CD4-positive, alpha-beta memory T cell (primary cell): Measurements from ENCODE around the gene POLR2J2. TPM values are rescaled to one million over a fixed set of nuclear protein-coding genes. Genes with fewer than 3 reads are reported as not detected.
"Not testable (repeated sequence)": the region's sequence is repeated elsewhere in the genome, so short reads cannot be mapped to it uniquely, and the experiment has no call there.

Source experiments
- CTCF ChIA-PET: fragments of 350-600 bp; sonication (Branson Sonifier 250); formaldehyde crosslinking; loops from one replicate; lab custom pipeline; 2021; ENCODE audit warnings: inconsistent platforms; ENCODE audit not compliant: partially characterized antibody; lab: Charles Lee
- POLR2A ChIA-PET: fragments of 350-600 bp; sonication (Branson Sonifier 250); formaldehyde crosslinking; loops from one replicate; lab custom pipeline; 2021; ENCODE audit not compliant: partially characterized antibody; lab: Charles Lee
- DNase-seq, 5 donors: peaks; one replicate each; pipeline versions ENCODE4 v3.0.0 to v3.0.0-alpha.2; 2020 to 2022; ENCODE audit warnings: mixed read lengths in 1 of 5
- H3K27ac ChIP-seq: one replicate; pipeline ENCODE4 v1.7.0; 2013; ENCODE audit warnings: low read depth, low read length
- H3K27me3 ChIP-seq: 2 replicates; pipeline ENCODE4 v1.7.0; 2013; ENCODE audit warnings: mild to moderate bottlenecking, low read length, moderate library complexity; ENCODE audit not compliant: insufficient read depth
- H3K36me3 ChIP-seq: 2 replicates; pipeline ENCODE4 v1.7.0; 2013; ENCODE audit warnings: mild to moderate bottlenecking, low read length, moderate library complexity; ENCODE audit not compliant: insufficient read depth
- H3K4me1 ChIP-seq: 2 replicates; pipeline ENCODE4 v1.7.0; 2013; ENCODE audit warnings: mild to moderate bottlenecking, low read length, moderate library complexity; ENCODE audit not compliant: insufficient read depth
- H3K4me3 ChIP-seq, 2 donors: one replicate each; pipeline ENCODE4 v1.7.0; 2013; ENCODE audit warnings: low read length in 2 of 2, mild to moderate bottlenecking in 1 of 2
- H3K9me3 ChIP-seq, 2 donors: one replicate each; pipeline ENCODE4 v1.7.0; 2013; ENCODE audit warnings: low read length in 2 of 2, control low read depth in 1 of 2; ENCODE audit not compliant: control insufficient read depth in 1 of 2
- H3K27ac Mint-ChIP-seq, 7 donors: one replicate each; pipeline ENCODE4 v1.8.0; 2020 to 2021; ENCODE audit warnings: mixed read lengths in 7 of 7, mild to moderate bottlenecking in 6 of 7, inconsistent platforms in 3 of 7, moderate library complexity in 3 of 7
- H3K27me3 Mint-ChIP-seq, 2 donors: one replicate each; pipeline ENCODE4 v1.8.0; 2020 to 2021; ENCODE audit warnings: mixed read lengths in 2 of 2
- H3K36me3 Mint-ChIP-seq, 2 donors: one replicate each; pipeline ENCODE4 v1.8.0; 2020 to 2021; ENCODE audit warnings: mixed read lengths in 2 of 2, inconsistent platforms in 1 of 2, mild to moderate bottlenecking in 1 of 2
- H3K4me1 Mint-ChIP-seq, 4 donors: one replicate each; pipeline ENCODE4 v1.8.0; 2020 to 2021; ENCODE audit warnings: mixed read lengths in 4 of 4, mild to moderate bottlenecking in 1 of 4
- H3K4me3 Mint-ChIP-seq, 8 donors: one replicate each; pipeline ENCODE4 v1.8.0; 2020 to 2021; ENCODE audit warnings: mixed read lengths in 8 of 8, mild to moderate bottlenecking in 7 of 8, moderate library complexity in 6 of 8, inconsistent platforms in 3 of 8
- H3K9me3 Mint-ChIP-seq, 8 donors: one replicate each; pipeline ENCODE4 v1.8.0; 2020 to 2021; ENCODE audit warnings: mixed read lengths in 8 of 8, mild to moderate bottlenecking in 5 of 8, inconsistent platforms in 3 of 8, moderate library complexity in 1 of 8
- intact Hi-C: fragments of 100-400 bp; cut with micrococcal nuclease; formaldehyde crosslinking; loops from one replicate; pipeline ENCODE4 v1.15.1; 2023
- polyA plus RNA-seq, 2 donors: library from polyadenylated mRNA; unstranded; fragments of 300-500 nt; fragmentation: Illumina TruSeq; gene quantifications; one replicate each; pipeline ENCODE4 v1.2.3, GENCODE V29; 2021
- total RNA-seq, 2 experiments: library from RNA; stranded (reverse); gene quantifications; one replicate each; pipeline ENCODE4 v1.2.3, GENCODE V29; 2021

Gene POLR2J2
- total and polyA plus RNA-seq, 4 experiments from 2014 or later: 1.6 to 27.7 (median 14.9) TPM

- H3K9me3 ChIP-seq, H3K4me3 ChIP-seq, H3K9me3 Mint-ChIP-seq, H3K4me1 Mint-ChIP-seq, H3K27me3 Mint-ChIP-seq, intact Hi-C loops, DNase-seq, H3K27ac ChIP-seq, H3K36me3 Mint-ChIP-seq, H3K27ac Mint-ChIP-seq, POLR2A ChIA-PET, CTCF ChIA-PET, H3K27me3 ChIP-seq, H3K36me3 ChIP-seq, H3K4me1 ChIP-seq, H3K4me3 Mint-ChIP-seq: not testable (repeated sequence)
These were observed 17.0 kb upstream of the POLR2J2 start for GRCh38 chr7:102688299-102689036.

GRCh38 chr7:102682560-102682959, 11.1 kb upstream of the POLR2J2 start:
- H3K9me3 Mint-ChIP-seq, intact Hi-C loops, H3K27me3 ChIP-seq, H3K27ac Mint-ChIP-seq, H3K27ac ChIP-seq, H3K4me3 Mint-ChIP-seq, H3K36me3 ChIP-seq, CTCF ChIA-PET, H3K4me1 Mint-ChIP-seq, H3K4me1 ChIP-seq, H3K36me3 Mint-ChIP-seq, H3K27me3 Mint-ChIP-seq, H3K9me3 ChIP-seq, POLR2A ChIA-PET, DNase-seq, H3K4me3 ChIP-seq: not testable (repeated sequence)

- H3K9me3 ChIP-seq, H3K36me3 Mint-ChIP-seq, DNase-seq, H3K27ac ChIP-seq, H3K4me1 ChIP-seq, CTCF ChIA-PET, H3K4me3 ChIP-seq, H3K9me3 Mint-ChIP-seq, H3K27me3 ChIP-seq, H3K27ac Mint-ChIP-seq, H3K4me1 Mint-ChIP-seq, H3K4me3 Mint-ChIP-seq, H3K36me3 ChIP-seq, H3K27me3 Mint-ChIP-seq, POLR2A ChIA-PET, intact Hi-C loops: not testable (repeated sequence)
These were observed 9.3 kb upstream of the POLR2J2 start for GRCh38 chr7:102680780-102681179.

- H3K4me1 ChIP-seq, intact Hi-C loops, H3K27me3 ChIP-seq, H3K36me3 Mint-ChIP-seq, CTCF ChIA-PET, H3K9me3 Mint-ChIP-seq, H3K4me3 Mint-ChIP-seq, H3K4me3 ChIP-seq, H3K9me3 ChIP-seq, H3K27ac Mint-ChIP-seq, H3K27ac ChIP-seq, H3K36me3 ChIP-seq, POLR2A ChIA-PET, H3K4me1 Mint-ChIP-seq, H3K27me3 Mint-ChIP-seq: not testable (repeated sequence)
- DNase-seq: peak in 1 of 5 donors; percentile 17
These were observed 4.1 kb upstream of the POLR2J2 start for GRCh38 chr7:102675545-102675944.

- H3K27me3 ChIP-seq, H3K36me3 Mint-ChIP-seq, H3K4me1 Mint-ChIP-seq, POLR2A ChIA-PET, H3K4me3 ChIP-seq, intact Hi-C loops, H3K36me3 ChIP-seq, DNase-seq, CTCF ChIA-PET, H3K4me3 Mint-ChIP-seq, H3K27ac ChIP-seq, H3K27ac Mint-ChIP-seq, H3K9me3 Mint-ChIP-seq, H3K27me3 Mint-ChIP-seq, H3K4me1 ChIP-seq, H3K9me3 ChIP-seq: not testable (repeated sequence)
These were observed 2.1 kb upstream of the POLR2J2 start for GRCh38 chr7:102673447-102674067.

- H3K4me3 Mint-ChIP-seq, H3K27me3 Mint-ChIP-seq, H3K27ac Mint-ChIP-seq, H3K27me3 ChIP-seq, H3K4me1 ChIP-seq, H3K36me3 Mint-ChIP-seq, POLR2A ChIA-PET, H3K27ac ChIP-seq, H3K4me3 ChIP-seq, DNase-seq, H3K9me3 ChIP-seq, H3K9me3 Mint-ChIP-seq, H3K36me3 ChIP-seq, H3K4me1 Mint-ChIP-seq, intact Hi-C loops: not testable (repeated sequence)
- CTCF ChIA-PET: interaction anchor here (0.6 kb wide), 1 partner anchor 688 kb away, joined by 3 read pairs; no protein-coding TSS in a partner anchor
These were observed 469 bp upstream of the POLR2J2 start for GRCh38 chr7:102671956-102672307.

GRCh38 chr7:102667523-102667922, 3.9 kb downstream of the POLR2J2 start:
- intact Hi-C loops, H3K27me3 ChIP-seq, H3K9me3 ChIP-seq, CTCF ChIA-PET, H3K27ac Mint-ChIP-seq, H3K4me3 Mint-ChIP-seq, H3K36me3 Mint-ChIP-seq, DNase-seq, POLR2A ChIA-PET, H3K4me1 ChIP-seq, H3K9me3 Mint-ChIP-seq, H3K4me3 ChIP-seq, H3K4me1 Mint-ChIP-seq, H3K36me3 ChIP-seq, H3K27me3 Mint-ChIP-seq, H3K27ac ChIP-seq: not testable (repeated sequence)
